Stimulated activated CD8-positive, alpha-beta memory T cell treated with anti-CD3 and anti-CD28 coated beads, Interleukin-7, amount 100 ng/mL, for 4 hours (primary cell): ENCODE measurements around the gene RAB11FIP5.
A peak's percentile ranks its signal among the peaks of the same experiment; 100 is the strongest.
"Not testable (repeated sequence)": the region's sequence is repeated elsewhere in the genome, so short reads cannot be mapped to it uniquely, and the experiment has no call there.

Source experiments
- DNase-seq, 2 donors: peaks; one replicate each; pipeline ENCODE4 v3.0.0-alpha.2; 2020; ENCODE audit warnings: low read depth in 2 of 2

Gene RAB11FIP5

DNA sequence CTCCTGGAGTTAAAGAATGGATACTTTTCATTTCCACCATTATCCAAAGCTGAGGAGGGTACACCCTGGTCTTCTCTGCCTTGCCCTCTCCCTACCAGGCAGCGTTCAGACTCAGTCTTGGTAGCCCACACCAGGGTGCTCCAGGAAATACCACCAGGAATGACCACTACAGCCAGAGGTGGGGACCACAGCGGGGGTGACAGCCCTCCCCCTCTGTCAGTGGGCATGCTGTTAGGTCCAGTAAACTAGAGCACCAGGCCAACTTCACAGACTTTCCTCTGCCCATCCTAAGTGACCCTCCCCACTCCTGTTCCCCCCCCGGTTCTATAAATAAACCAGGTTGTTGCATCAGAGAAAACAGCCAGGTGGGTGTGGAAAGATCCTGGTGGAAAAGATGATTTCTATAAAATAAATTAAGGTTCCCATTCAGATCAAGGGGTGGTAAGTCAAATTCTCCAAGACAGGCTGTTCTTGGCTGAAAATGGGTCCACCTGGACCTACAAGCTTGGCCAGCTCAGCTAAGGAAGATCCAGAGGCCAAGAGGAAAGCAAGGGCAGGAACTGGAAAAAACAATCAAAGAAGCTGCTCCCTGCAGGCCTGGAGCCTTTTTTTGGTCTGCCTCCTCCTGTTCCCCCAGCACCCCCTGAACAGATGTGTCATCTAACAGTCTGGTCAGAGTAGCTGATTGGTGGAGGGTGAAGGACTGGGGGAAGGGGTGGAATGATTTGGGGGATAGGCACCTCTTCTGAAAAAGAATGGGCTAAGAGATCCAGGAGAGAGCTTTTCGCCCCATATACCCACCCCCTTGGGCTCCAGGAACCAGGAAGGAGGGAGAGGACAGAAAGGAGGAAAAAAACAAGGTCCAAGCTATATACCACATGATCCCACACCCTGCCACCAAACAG, 2.3 kb downstream of the RAB11FIP5 start:
- DNase-seq, result no peak

- DNase-seq, result no peak
Measured at GRCh38 chr2:73109431-73110167, 3.1 kb downstream of the RAB11FIP5 start.

GRCh38 chr2:73107211-73107926, 5.4 kb downstream of the RAB11FIP5 start:
- DNase-seq, result no peak

GRCh38 chr2:73106791-73107190, 6.0 kb downstream of the RAB11FIP5 start:
- no peak for DNase-seq

DNA sequence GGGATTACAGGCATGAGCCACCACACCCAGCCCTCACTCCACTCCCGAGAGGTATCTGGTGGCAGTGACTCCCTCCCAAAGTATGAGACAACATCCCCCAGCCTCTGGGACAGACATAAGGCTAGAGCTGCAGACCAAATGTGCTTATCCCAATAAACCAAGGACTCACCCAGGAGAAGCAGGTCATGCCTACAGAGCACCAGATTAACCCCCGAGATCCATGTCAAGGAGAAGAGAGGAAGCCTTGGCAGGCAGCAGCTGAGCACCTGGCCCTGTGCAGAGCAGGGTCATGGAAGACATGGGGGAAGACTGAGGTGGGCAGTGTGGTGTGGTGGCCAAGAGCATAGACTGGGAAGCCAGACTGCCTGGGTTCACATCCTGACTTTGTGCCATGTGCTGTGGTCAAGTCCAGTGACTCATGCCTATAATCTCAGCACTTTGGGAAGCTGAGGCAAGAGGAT, 7.2 kb downstream of the RAB11FIP5 start:
- DNase-seq, result no peak

DNA sequence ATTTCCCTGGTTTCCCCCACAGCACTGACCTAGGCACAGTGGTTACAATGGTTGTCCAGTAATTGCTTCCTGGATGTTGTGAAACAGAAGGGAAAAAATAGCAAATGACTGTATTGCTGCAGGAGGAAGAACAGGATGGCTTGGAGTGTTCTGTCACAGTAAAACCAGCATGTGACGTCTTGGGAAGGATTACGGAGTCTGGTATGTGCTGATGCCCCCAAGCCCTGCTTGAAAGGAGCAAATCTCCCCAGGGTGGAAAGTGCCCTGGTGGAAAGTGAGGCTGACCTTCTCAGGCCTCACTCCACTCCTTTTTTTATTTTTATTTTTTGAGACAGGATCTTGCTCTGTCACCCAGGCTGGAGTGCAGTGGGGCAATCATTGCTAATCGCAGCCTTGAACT, 7.8 kb downstream of the RAB11FIP5 start:
- no peak for DNase-seq

GRCh38 chr2:73103018-73103542, 9.7 kb downstream of the RAB11FIP5 start:
- no peak for DNase-seq

GRCh38 chr2:73101626-73102256, 11.0 kb downstream of the RAB11FIP5 start:
- DNase-seq, result no peak

DNA sequence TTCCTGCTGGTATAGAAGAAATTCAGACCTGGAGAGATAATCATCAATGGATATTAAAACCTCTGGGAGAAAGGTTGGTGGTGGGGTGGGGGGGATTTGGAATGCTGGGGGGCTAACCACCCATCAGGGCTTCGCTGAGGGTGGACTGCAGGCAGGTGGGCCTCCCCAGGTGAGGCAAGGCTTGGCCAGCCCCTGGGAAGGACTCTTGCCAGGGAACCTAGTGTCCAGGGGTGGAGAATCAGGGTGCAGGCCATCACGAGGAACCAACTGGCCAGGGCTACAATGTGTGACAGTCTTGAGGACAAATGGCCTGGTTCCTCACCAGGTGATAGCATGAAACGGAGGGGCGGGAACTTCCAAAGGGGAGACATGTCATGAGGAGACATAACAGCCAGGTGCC, 11.8 kb downstream of the RAB11FIP5 start:
- no peak for DNase-seq

GRCh38 chr2:73099486-73099885, 13.3 kb downstream of the RAB11FIP5 start:
- no peak for DNase-seq

DNA sequence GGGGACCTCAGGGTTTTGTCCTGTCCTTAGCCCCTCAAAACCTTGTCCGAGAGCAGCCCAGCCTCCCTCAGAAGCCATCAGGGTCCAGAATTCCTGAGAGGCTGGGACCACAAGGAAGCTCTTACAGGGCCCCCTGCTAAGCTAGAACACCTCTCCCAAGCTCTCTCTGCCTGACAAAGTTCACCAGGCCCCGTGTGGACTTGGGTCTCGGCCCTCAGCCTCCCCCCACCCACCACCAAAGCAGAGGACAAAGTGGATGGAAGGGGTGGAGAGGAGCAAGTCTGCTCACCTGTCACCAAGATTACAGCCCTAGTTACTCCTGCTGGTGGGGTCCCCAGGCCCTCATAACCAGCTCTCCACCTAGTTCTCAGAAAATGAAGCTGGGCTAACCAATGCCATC, 16.8 kb downstream of the RAB11FIP5 start:
- DNase-seq, result no peak

DNA sequence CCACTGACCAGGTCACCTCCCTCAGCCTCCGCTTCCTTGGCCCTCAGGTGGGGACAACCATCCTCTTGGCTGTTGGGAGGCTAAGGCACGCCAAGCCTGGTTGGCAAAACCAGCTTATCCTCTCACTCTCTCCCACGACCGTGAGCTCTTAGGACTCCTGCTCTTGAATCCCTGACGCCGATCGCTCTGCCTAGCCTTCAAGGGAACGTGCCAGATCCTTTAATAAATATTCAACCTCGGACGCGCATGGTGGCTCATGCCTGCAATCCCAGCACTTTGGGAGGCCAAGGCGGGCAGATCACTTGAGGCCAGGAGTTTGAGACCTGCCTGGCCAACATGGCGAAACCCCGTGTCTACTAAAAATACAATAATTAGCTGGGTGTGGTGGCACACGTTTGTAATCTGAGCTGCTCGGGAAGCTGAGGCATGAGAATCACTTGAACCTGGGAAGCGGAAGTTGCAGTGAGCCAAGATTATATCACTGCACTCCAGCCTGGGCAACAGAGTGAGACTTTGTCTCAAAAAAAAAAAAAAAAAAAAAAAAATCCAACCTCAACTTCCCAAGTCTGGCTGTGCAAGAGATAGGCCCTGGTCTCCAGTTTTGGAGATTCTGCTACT, 19.0 kb downstream of the RAB11FIP5 start:
- DNase-seq, result not testable (repeated sequence)

DNA sequence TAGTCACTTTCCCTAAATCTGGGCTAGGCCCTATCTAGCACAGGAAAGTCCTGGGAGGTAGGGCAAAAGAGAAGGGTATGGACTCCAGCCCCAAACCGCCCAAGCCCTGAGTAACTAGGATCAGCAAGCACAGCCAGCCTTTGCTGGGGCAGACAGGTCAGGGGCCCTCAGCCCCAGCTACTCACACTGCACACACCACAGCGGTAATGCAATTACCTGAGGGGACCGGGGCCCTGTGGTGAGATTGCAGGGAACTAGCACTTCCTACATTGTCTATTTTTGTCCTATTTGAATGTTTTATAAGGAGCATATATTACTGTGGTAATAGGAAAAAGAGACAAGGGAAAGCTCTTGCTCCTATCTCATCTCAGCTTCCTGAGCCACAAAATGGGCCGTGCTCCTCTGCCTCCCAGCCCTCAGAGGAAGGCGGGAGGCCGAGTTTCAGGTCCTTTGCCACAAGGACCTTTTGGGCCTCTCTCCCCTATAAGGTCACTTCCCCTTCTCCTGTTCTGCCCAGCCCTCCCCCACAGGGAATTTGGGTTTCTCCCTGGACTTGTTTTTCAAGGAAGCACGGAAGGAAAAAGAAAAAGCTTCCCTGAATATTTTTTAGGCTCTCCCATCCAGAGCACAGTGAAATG, 20.5 kb downstream of the RAB11FIP5 start:
- no peak for DNase-seq

GRCh38 chr2:73091696-73092095, 21.1 kb downstream of the RAB11FIP5 start:
- DNase-seq, result no peak

GRCh38 chr2:73091164-73091563, 21.6 kb downstream of the RAB11FIP5 start:
- DNase-seq, result no peak

- no peak for DNase-seq
Measured at GRCh38 chr2:73089270-73090030, 23.3 kb downstream of the RAB11FIP5 start.

DNA sequence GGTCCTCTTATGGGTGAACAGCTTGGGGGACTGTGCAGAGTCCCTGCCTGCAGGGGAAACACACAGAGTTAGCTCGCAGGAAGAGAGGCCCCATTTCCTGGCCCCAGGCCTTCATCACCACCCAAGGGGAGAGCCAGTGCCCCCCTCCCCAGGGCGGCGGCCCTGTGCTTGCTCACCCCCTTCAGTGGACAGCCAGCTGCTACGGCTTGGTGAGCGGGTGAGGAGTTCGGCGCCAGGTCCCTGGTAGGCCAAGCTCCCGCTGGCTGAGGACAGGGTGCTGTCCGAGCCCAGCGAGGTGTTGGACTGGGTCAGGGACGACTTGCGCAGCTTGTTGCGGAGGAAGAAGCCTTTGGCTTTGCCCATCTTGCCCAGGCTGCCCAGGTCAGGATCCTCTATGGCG, 24.0 kb downstream of the RAB11FIP5 start:
- no peak for DNase-seq

GRCh38 chr2:73088211-73088610, 24.5 kb downstream of the RAB11FIP5 start:
- no peak for DNase-seq

GRCh38 chr2:73087311-73087710, 25.4 kb downstream of the RAB11FIP5 start:
- no peak for DNase-seq

GRCh38 chr2:73085691-73086090, 27.1 kb downstream of the RAB11FIP5 start:
- DNase-seq, result peak; percentile 66 to 72
